Gastroesophageal sphincter (tissue), 4 donors: ENCODE measurements around the gene SNCAIP. TPM values are rescaled to one million over a fixed set of nuclear protein-coding genes. Genes with fewer than 3 reads are reported as not detected.

ENCODE experiments used
- ATAC-seq: fragments of 150-250 bp; one replicate; pipeline ENCODE4 v1.9.1; 2016; ENCODE audit warnings: mild to moderate bottlenecking, moderate library complexity
- H3K27ac ChIP-seq, 4 donors: fragments of 200-600 bp; sonication (generic) in 3 of 4; 1 replicate in 3 of 4; 2 replicates in 1 of 4; pipeline ENCODE4 v1.5.1; 2016 to 2019
- H3K27me3 ChIP-seq: fragments of 200-600 bp; sonication (generic); one replicate; pipeline ENCODE4 v1.5.1; 2019
- H3K36me3 ChIP-seq, 2 donors: fragments of 200-600 bp; sonication (generic); one replicate each; pipeline ENCODE4 v1.5.1; 2019; ENCODE audit warnings: control low read depth in 1 of 2
- H3K4me1 ChIP-seq, 3 donors: fragments of 200-600 bp; sonication (generic); 1 replicate in 2 of 3; 2 replicates in 1 of 3; pipeline ENCODE4 v1.5.1; 2016 to 2019; ENCODE audit warnings: control low read depth in 2 of 3
- H3K4me3 ChIP-seq, 2 donors: fragments of 200-600 bp; sonication (generic); one replicate each; pipeline ENCODE4 v1.5.1; 2019; ENCODE audit warnings: mild to moderate bottlenecking in 1 of 2, moderate library complexity in 1 of 2
- H3K9me3 ChIP-seq, 3 donors: fragments of 200-600 bp; sonication (generic); one replicate each; pipeline ENCODE4 v1.5.1; 2017 to 2019; ENCODE audit warnings: control low read depth in 2 of 3
- EP300 ChIP-seq: sonication (generic); formaldehyde crosslinking; IDR thresholded peaks from one replicate; pipeline ENCODE4 v1.6.1; 2017; ENCODE audit warnings: antibody characterized with exemption, mild to moderate bottlenecking
- POLR2A ChIP-seq, 2 donors: fragments of 450-650 bp; IDR thresholded peaks; one replicate each; pipeline ENCODE4 v1.6.1; 2017; ENCODE audit warnings: antibody characterized with exemption in 2 of 2, mild to moderate bottlenecking in 2 of 2, moderate library complexity in 1 of 2
- POLR2AphosphoS5 ChIP-seq: sonication (generic); formaldehyde crosslinking; IDR thresholded peaks from one replicate; pipeline ENCODE4 v1.6.1; 2017; ENCODE audit warnings: antibody characterized with exemption
- WGBS, 2 donors: methylation state at CpG; one replicate each; pipeline ENCODE4 v1.1.5; 2018; ENCODE audit warnings: low coverage in 1 of 2; 5-methylcytosine and 5-hydroxymethylcytosine counted together
- total RNA-seq, 4 donors: library from RNA; depleted of rRNA; stranded (reverse); fragments of >200 nt; gene quantifications; one replicate each; pipeline ENCODE4 v1.1.0, GENCODE V29; 2016
- TF ChIP-seq, protein P1 (sequence below), 4 experiments: fragments of 200-600 bp in 2 of 4; fragments of 450-650 bp in 2 of 4; sonication (generic) in 1 of 4; IDR thresholded peaks; one replicate each; pipeline ENCODE4 v1.5.1; 2017 to 2019; ENCODE audit warnings: antibody characterized with exemption in 4 of 4, mild to moderate bottlenecking in 2 of 4, moderate library complexity in 2 of 4

Gene SNCAIP
- total RNA-seq, 4 donors from 2014 or later = 1.1 to 2.9 (median 1.9) TPM

- Histone ChIP-seq H3K4me1 (no peaks in the 10 kb centered on the region), H3K9me3 (no peaks in the 10 kb centered on the region), H3K36me3 (no peaks in the 10 kb centered on the region), H3K27ac (no peak overlapping the region), H3K4me3 (no peak overlapping the region), H3K27me3 (no peaks in the 10 kb centered on the region)
- 41 to 44% methylated on average over 1 of the region's 1 CpG for WGBS, 2 donors
- ATAC-seq = no peak
- TF ChIP-seq POLR2A (IDR thresholded peaks at IDR 0.05) = no peak
- no peak for TF ChIP-seq EP300
- TF ChIP-seq POLR2AphosphoS5 = no peak
- TF ChIP-seq, protein P1, sequence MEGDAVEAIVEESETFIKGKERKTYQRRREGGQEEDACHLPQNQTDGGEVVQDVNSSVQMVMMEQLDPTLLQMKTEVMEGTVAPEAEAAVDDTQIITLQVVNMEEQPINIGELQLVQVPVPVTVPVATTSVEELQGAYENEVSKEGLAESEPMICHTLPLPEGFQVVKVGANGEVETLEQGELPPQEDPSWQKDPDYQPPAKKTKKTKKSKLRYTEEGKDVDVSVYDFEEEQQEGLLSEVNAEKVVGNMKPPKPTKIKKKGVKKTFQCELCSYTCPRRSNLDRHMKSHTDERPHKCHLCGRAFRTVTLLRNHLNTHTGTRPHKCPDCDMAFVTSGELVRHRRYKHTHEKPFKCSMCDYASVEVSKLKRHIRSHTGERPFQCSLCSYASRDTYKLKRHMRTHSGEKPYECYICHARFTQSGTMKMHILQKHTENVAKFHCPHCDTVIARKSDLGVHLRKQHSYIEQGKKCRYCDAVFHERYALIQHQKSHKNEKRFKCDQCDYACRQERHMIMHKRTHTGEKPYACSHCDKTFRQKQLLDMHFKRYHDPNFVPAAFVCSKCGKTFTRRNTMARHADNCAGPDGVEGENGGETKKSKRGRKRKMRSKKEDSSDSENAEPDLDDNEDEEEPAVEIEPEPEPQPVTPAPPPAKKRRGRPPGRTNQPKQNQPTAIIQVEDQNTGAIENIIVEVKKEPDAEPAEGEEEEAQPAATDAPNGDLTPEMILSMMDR (IDR thresholded peaks at IDR 0.05) = no peak
Measured at GRCh38 chr5:122507045-122507444, 195.0 kb downstream of the SNCAIP start.

GRCh38 chr5:122507581-122507980 is 195.5 kb downstream of the SNCAIP start:
- H3K36me3 ChIP-seq = no peaks in the 10 kb centered on the region
- TF ChIP-seq POLR2AphosphoS5 (no peak), EP300 (no peak), POLR2A (IDR thresholded peaks at IDR 0.05) (no peak)
- TF ChIP-seq, protein P1 (IDR thresholded peaks at IDR 0.05) = no peak
- no peaks in the 10 kb centered on the region for H3K27me3 ChIP-seq
- no peaks in the 10 kb centered on the region for H3K4me1 ChIP-seq
- no peak for ATAC-seq
- H3K27ac ChIP-seq = no peak overlapping the region
- H3K9me3 ChIP-seq = no peaks in the 10 kb centered on the region
- no peak overlapping the region for H3K4me3 ChIP-seq
- WGBS, 2 donors = 89 to 95% methylated on average over 5 of the region's 5 CpGs

DNA sequence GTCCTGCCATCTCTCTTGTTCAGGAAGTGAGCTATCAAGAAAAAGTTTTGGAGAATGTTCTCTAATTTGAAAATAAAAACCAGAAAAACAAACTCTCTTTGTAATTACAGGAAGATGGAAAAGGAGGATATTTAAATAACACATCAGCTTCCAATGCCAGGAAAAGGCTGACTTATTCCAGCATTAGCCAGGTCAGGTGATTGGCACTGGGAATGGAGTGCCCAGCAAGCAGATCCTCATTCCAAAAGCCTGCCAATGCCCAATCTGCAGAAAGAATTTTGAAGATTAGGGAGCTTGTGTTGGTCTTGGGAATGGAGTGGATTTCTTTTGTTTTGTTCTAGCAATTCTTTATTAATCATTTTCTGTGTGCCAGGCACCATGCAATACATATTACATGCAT is 196.6 kb downstream of the SNCAIP start:
- H3K36me3 ChIP-seq = no peaks in the 10 kb centered on the region
- H3K27ac ChIP-seq = no peak overlapping the region
- no peak for ATAC-seq
- no peaks in the 10 kb centered on the region for H3K27me3 ChIP-seq
- no peaks in the 10 kb centered on the region for H3K4me1 ChIP-seq
- no peaks in the 10 kb centered on the region for H3K9me3 ChIP-seq
- TF ChIP-seq, protein P1 (IDR thresholded peaks at IDR 0.05) = no peak
- TF ChIP-seq POLR2AphosphoS5 = no peak
- no peak for TF ChIP-seq POLR2A (IDR thresholded peaks at IDR 0.05)
- no peak for TF ChIP-seq EP300
- H3K4me3 ChIP-seq = no peak overlapping the region

Other genes starting within 250 kb of the SNCAIP start
- 10 to 100 TPM in 2 of 4 donors, 1 to 10 TPM in 2; 2.8 to 17.4 (median 11.9) TPM for gene LOX, start 234.0 kb upstream of the SNCAIP start, total RNA-seq
- gene ZNF474, start 182.7 kb upstream of the SNCAIP start, total RNA-seq = 1 to 10 TPM in 2 of 4 donors, under 1 TPM in 2; 0.52 to 1.3 (median 1.0) TPM